GM18951 (cell line): ENCODE measurements around the gene ZBTB8A.
"Not testable (repeated sequence)": the region's sequence is repeated elsewhere in the genome, so short reads cannot be mapped to it uniquely, and the experiment has no call there.

Experiments
- POLR2A ChIP-seq: IDR thresholded peaks from 4 replicates; pipeline ENCODE4 v1.6.1; 2011; ENCODE audit warnings: mild to moderate bottlenecking; ENCODE audit not compliant: insufficient read length, insufficient read depth; ENCODE audit errors: extremely low read depth
- in situ Hi-C: fragments of 300-500 bp; cut with MboI; formaldehyde crosslinking; loops from one replicate; pipeline ENCODE4 v1.12.0; 2022; ENCODE audit warnings: low sequenced_read_pairs, mixed read lengths, inconsistent platforms; ENCODE audit not compliant: unreplicated experiment

ZBTB8A gene

GRCh38 chr1:32509939-32510338 lies 29.3 kb upstream of the ZBTB8A start:
- in situ Hi-C loops = loop anchor here (25.0 kb wide), 1 partner anchor 277 kb away; no protein-coding TSS in a partner anchor

GRCh38 chr1:32516402-32516801 lies 22.8 kb upstream of the ZBTB8A start:
- in situ Hi-C loops = loop anchor here (25.0 kb wide), 1 partner anchor 271 kb away; no protein-coding TSS in a partner anchor
- no peak for TF ChIP-seq POLR2A

More at GRCh38 chr1:32509939-32510338, 29.3 kb upstream of the ZBTB8A start:
- TF ChIP-seq POLR2A = no peak

- TF ChIP-seq POLR2A = no peak
- in situ Hi-C loops = loop anchor here (25.0 kb wide), 1 partner anchor 268 kb away; no protein-coding TSS in a partner anchor
Observed at GRCh38 chr1:32518976-32519375, 20.3 kb upstream of the ZBTB8A start.

- in situ Hi-C loops = loop anchor here (25.0 kb wide), 1 partner anchor 266 kb away; no protein-coding TSS in a partner anchor
- TF ChIP-seq POLR2A = no peak
Observed at GRCh38 chr1:32521165-32521564, 18.1 kb upstream of the ZBTB8A start.

- no peak for TF ChIP-seq POLR2A
- in situ Hi-C loops = no loop called here
Observed at GRCh38 chr1:32525053-32525452, 14.2 kb upstream of the ZBTB8A start.

GRCh38 chr1:32525661-32526444 lies 13.4 kb upstream of the ZBTB8A start:
- no peak for TF ChIP-seq POLR2A
- in situ Hi-C loops = no loop called here

GRCh38 chr1:32528550-32528949 lies 10.7 kb upstream of the ZBTB8A start:
- in situ Hi-C loops = not testable (repeated sequence)

- in situ Hi-C loops = no loop called here
Observed at GRCh38 chr1:32533792-32534327, 5.4 kb upstream of the ZBTB8A start.

GRCh38 chr1:32536117-32536516 lies 3.1 kb upstream of the ZBTB8A start:
- in situ Hi-C loops = no loop called here
- TF ChIP-seq POLR2A = no peak

More at GRCh38 chr1:32533792-32534327, 5.4 kb upstream of the ZBTB8A start:
- TF ChIP-seq POLR2A = no peak

- in situ Hi-C loops = no loop called here
- no peak for TF ChIP-seq POLR2A
Observed at GRCh38 chr1:32536764-32537163, 2.5 kb upstream of the ZBTB8A start.

- TF ChIP-seq POLR2A = no peak
- in situ Hi-C loops = no loop called here
Observed at GRCh38 chr1:32539584-32540571, 651 bp downstream of the ZBTB8A start.

- in situ Hi-C loops = no loop called here
- TF ChIP-seq POLR2A = no peak
Observed at GRCh38 chr1:32540605-32541004, 1.4 kb downstream of the ZBTB8A start.

GRCh38 chr1:32541064-32541566 lies 1.9 kb downstream of the ZBTB8A start:
- TF ChIP-seq POLR2A = no peak
- in situ Hi-C loops = no loop called here
